GM19395 (cell line): ENCODE measurements around the gene EPHB4.
"Not testable (repeated sequence)": the region's sequence is repeated elsewhere in the genome, so short reads cannot be mapped to it uniquely, and the experiment has no call there.

ENCODE experiments used
- ATAC-seq: cut with Tn5 transposase; IDR thresholded peaks from one replicate; pipeline ENCODE4 v1.9.1; 2021; ENCODE audit warnings: mild to moderate bottlenecking, moderate library complexity; ENCODE audit not compliant: unreplicated experiment

EPHB4 gene

DNA sequence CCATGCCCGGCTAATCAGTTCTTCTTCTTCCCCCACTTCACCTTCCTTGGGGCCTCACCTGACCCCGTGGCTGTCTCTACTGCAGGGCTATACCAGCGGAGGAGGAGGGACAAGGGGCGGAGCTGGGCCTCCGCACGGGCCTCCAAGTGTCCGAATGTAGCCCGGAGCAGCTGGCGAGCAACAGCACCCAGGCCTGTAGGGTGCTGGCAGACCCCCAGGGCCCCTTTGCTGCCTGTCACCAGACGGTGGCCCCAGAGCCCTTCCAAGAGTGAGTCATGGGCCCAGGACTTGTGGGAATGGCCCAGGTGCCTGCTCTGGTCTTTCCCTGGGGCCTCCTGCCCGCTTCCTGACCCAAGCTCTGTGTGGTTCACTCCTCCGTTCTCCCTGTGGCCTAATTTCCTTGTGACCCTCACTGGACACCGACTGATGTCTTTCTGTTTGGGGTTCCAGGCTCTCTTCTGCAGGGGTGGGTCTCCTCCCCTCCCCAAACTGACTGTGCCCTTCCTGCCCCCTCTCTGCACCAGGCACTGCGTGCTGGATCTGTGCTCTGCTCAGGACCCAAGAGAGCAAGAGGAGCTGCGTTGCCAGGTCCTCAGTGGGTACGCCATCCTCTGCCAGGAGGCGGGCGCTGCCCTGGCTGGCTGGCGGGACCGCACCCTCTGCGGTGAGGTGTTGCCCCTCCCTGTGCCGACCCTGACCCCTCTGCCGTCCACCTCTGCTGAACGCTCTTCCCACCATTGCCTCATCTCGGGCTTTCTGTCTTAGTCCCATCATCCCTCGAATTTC, 35.2 kb downstream of the EPHB4 start:
- no peak for ATAC-seq

DNA sequence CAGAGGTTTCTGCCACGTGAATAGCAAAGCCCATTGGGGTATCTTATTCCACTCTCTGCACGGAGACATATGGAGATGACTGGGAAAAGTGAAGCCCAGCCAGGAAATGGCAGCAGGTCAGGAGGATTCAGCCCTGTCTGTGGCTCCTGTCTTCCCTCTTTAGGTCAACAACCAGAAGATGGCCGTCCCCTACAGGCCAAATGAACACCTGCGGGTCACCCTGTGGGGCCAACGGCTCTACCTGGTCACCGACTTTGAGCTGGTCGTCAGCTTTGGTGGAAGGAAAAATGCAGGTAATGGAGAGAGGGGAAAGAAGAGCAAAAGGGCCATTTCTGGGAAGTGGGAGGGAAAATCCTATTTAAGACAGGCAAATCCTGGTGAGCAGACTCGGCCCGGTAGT, 38.3 kb downstream of the EPHB4 start:
- no peak for ATAC-seq

DNA sequence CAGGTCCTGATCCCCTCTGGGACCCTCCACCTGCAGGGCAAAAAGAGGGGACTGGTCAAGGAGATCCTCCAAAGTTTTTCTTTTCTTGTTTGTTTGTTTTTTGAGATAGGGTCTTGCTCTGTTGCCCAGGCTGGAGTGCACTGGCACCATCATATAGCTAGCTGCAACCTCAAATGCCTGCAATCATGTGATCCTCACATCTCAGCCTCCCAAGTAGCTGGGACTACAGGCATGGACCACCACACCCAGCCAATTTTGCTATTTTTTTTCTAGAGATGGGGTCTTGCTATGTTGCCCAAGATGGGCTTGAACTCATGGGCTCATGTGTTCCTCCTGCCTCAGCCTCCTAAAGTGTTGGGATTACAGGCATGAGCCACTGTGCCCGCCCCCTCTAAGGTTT, 41.0 kb downstream of the EPHB4 start:
- no peak for ATAC-seq

DNA sequence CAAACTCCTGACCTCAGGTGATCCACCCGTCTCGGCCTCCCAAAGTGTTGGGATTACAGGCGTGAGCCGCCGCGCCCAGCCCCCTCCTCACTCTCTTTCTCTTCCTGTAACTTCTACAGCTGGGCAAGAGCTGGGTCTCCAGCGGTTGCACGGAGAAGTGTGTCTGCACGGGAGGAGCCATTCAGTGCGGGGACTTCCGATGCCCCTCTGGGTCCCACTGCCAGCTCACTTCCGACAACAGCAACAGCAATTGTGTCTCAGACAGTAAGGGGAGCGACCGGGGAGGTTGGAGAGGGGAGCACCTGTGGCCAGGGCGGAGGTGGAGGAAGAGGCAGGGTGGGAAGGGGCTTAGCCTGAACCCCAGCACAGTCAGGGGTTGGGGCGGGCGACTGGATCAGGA, 41.4 kb downstream of the EPHB4 start:
- ATAC-seq, result no peak

DNA sequence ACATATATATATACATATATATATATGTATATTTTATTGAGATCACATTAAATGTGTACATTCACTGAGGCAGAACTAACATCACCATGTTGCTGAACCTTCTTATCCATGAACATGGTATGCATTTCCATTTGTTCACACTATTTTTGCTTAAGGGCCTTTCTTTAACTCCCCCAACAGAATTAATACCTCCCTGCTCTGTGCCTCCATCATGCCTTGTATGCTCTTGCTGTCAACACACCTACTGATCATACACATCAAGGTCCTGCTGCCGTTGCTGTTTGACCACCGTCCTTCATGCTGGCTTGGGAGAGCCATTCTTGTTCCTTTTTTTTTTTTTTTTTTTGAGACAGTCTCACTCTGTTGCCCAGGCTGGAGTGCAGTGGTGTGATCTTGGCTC, 43.5 kb downstream of the EPHB4 start:
- no peak for ATAC-seq

DNA sequence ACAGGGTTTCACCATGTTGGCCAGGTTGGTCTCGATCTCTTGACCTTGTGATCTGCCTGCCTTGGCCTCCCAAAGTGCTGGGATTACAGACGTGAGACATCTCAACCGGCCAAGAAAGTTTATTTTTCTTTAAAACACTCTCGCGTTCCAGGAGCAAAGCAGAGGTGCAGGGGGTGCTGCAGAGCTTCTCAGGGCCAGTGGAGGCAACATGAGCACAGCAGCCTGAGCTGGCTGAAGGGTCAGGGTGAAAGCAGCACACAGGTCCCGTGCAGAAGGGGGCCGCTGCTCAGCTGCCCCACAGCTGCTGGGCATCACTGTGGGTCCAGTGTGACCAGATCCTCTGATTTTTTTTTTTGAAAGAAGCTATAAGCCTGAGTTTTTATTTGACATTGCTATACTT, 46.1 kb downstream of the EPHB4 start:
- no peak for ATAC-seq

DNA sequence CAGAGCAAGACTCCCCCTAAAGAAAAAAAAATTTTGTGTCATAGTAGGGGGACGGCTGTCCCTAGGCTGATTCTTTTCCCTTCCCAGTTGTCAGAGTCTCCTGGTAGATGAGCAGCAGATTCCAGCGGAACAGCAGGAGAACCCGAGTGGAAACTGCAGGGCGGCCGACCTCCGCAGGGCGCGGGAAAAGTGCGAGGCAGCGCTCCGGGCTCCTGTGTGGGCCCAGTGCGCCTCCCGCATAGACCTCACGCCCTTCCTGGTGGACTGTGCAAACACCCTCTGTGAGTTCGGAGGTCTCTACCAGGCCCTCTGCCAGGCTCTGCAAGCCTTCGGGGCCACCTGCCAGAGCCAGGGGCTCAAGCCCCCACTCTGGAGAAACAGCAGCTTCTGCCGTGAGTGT, 48.0 kb downstream of the EPHB4 start:
- no peak for ATAC-seq

DNA sequence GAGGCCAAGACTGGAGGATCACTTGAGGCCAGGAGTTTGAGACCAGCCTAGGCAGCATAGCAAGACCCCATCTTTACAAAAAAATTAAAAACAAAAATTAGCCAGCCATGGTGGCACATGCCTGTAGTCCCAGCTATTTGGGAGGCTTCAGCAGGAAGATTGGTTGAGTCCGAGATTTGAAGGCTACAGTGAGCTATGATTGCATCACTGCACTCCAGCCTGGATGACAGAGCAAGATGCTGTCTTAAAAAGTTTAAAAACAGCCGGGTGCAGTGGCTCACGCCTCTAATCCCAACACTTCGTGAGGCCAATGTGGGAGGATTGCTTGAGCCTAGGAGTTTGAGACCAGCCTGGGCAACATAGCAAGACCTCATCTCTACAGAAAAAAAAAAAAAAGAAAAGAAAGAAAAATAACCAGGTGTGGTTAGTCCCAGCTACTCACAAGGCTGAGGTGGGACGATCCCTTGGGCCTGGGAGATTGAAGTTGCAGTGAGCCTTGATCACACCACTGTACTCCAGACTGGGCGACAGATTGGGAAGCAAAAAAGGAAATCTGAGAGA, 49.2 kb downstream of the EPHB4 start:
- no peak for ATAC-seq

DNA sequence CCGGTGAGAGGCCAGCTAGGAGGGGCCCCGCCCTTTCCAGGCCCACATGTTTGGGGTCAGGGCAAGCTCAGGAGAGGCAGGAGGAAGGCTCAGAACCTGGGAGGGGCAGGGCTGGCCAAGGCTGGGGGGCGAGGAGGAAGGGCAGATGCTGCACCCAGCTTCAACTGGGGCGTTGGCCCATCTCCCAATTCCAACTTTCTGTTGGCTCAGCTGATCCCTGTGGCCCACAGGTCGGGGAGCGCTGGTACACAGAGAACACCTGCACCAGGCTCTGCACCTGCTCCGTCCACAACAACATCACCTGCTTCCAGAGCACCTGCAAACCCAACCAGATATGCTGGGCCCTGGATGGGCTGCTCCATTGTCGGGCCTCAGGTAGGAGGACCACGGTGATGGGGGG, 53.8 kb downstream of the EPHB4 start:
- ATAC-seq, result no peak

DNA sequence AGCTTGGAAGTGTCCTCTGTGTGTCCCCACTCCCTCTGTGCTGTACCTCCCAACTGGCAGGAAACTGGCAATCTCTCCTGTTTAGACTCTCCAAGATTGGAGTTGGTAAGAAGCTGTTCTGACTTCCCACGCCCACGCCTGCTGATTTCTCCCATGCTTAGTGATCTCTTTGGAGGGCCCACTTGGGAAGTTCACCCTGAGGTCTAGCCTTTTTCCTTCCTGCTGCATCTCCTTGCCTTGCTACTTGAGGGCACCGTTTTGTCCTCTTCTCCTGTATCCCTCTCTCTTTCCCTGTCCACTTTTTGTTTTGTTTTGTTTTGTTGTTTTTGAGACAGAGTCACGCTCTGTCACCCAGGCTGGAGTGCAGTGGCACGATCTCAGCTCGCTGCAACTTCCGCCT, 58.5 kb downstream of the EPHB4 start:
- ATAC-seq, result no peak

DNA sequence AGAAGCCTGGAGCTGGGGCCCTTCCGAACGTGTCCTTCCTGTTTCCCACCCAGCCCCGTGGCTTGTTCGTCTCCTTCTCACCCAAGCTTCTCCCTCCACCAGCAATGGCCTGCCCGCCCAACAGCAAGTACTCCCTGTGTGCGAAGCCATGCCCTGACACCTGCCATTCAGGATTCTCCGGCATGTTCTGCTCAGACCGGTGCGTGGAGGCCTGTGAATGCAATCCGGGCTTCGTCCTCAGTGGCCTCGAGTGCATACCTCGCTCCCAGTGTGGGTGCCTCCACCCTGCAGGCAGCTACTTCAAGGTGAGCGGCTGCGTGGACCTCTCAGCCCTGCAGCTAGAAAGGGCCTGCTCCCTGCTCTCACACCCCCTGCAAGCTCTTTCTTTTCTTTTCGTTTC, 62.1 kb downstream of the EPHB4 start:
- ATAC-seq, result no peak

DNA sequence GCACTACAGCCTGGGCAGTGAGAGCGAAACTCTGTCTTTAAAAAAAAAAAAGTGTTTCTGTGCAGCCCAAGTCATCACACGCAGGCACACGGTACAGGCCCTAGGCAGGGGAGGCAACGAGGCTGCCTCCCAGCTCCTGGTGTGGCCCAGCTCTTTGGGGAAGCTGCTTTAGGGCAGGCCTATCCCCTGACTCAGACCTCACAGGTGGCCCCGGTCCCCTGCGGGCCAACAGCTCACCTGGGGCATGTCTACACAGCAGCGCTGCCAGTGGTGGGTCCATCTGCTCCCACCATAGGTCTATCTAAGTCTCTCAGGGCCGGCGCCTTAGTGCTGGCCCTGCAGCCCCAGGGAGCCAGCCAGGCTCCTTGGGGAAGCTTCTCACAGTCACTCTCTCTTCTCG, 62.5 kb downstream of the EPHB4 start:
- ATAC-seq, result no peak

DNA sequence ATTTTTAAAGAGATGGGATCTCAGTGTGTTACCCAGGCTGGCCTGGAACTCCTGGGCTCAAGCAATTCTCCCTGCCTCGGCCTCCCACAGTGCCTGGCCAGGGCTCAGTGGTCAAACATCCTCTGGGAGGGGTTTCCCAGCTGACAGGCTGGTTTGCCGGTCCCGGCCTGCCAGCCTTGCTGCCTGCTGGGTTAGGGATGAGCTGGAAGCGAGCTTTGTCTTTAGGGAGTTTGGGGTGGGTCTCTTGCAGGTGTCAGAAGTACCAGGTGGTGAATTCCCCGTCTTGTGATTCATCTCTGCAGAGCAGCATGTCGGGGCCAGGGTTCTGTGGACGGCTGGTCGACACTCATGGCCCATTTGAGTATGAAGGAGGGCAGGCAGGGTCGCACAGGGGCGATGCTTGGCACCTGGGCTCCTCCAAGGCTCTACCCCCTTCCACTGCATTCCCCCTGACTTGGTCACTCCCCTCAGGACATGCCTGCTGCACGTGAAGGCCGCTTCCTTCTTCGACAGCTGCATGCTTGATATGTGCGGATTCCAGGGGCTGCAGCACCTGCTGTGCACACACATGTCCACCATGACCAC, 63.7 kb downstream of the EPHB4 start:
- ATAC-seq, result no peak

DNA sequence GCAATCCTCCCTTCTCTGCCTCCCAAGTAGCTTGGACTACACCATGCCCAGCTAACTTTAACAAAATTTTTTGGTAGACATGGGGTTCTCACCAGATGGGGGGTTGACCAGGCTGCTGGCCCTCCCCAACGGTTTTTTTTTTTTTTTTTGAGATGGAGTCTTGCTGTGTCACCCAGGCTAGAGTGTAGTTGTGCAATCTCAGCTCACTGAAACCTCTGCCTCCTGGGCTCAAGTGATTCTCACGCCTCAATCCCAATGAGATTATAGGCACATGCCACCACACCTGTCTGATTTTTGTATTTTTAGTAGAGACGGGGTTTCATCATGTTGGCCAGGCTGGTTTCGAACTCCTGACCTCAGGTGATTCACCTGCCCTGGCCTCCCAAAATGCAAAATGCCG, 64.5 kb downstream of the EPHB4 start:
- ATAC-seq, result not testable (repeated sequence)

DNA sequence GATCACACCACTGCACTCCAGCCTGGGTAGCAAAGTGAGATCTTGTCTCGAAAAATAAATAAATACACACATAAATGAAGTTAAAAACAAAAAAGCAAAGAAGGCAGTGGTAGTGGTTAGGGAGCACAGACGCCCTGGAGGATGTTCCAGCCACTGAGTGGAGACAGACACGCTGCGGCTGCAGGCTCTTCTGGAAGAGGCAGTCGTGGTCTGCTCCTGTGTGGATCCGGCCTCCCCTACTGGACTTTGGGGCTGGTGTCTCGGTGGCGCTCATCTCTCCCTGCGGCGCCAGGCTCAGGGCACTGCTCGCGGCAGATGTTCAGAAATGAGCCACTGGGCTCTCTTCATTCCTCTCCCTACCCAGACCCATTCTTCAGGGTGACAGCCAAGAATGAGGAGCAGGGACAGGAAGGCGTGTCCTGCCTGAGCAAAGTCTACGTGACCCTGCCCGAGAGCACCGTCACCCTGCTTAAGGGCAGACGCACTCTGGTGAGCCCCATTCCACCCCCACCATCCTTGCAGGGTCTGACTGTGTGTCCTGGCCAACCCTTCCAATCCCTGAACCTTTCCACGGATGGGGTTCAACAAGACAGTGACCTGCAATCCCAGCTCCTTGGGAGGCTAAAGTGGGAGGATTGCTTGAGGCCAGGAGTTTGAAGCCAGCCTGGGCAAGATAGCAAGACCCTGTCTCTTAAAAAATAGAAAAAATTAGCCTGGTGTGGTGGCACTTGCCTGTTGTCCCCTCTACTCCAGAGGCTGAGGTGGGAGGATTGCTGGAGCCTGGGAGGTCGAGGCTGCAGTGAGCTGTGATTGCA, 67.8 kb downstream of the EPHB4 start:
- ATAC-seq, result no peak

DNA sequence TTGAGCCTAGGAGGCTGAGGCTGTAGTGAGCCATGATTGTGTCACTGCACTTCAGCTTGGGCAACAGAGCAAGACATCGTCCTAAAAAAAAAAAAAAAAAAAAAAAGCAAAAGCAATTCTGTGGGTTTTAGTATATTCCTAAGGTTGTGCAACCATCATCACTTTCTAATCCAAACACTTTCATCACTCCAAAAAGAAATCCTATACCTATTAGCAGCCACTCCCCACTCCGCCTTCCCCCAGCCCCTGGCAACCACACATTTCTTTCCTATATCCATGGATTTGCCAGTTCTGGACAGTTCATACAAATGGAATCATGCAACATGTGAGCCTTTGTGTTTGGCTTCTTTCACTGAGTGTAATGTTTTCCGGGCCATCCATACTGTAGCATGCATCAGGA, 73.6 kb downstream of the EPHB4 start:
- no peak for ATAC-seq

DNA sequence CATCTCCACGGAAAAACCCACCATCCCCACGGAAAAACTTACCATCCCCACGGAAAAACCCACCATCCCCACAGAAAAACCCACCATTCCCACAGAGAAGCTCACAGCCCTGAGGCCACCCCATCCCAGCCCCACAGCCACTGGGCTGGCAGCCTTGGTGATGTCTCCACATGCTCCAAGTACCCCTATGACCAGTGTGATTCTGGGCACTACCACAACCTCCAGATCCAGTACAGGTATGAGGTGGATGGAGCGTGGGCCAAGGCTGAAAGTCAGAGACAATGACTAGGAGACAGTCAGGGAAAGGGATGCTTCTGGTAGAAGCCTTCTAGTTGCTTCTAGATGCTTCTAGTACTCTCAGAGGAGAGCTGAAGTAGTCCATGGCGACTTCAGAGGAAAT, 74.3 kb downstream of the EPHB4 start:
- no peak for ATAC-seq
